ENCODE results near the gene PARD3B.

Gene PARD3B

GRCh38 chr2:205568620-205569019 is 1023.3 kb downstream of the PARD3B start:
- Histone ChIP-seq H3K36me3 (ENCODE audit: insufficient read depth, insufficient read length, low read length) (no peaks in the 10 kb centered on the region), H3K9ac (ENCODE audit: insufficient read length, low read depth) (no peak overlapping the region), H3K4me1 (ENCODE audit: insufficient read depth, insufficient read length) (no peaks in the 10 kb centered on the region), H3K4me3 (ENCODE audit: insufficient read length, low read depth) (no peak overlapping the region), H3K27me3 (ENCODE audit: insufficient read depth, insufficient read length) (no peaks in the 10 kb centered on the region), H3K9me3 (ENCODE audit: insufficient read depth, low read length) (no peaks in the 10 kb centered on the region)
- no peak for DNase-seq (ENCODE audit: low read depth, low spot score)
- TF ChIP-seq SUZ12 (IDR thresholded peaks at IDR 0.05; ENCODE audit: extremely low read depth, insufficient read depth, insufficient read length) (no peak), YY1 (IDR thresholded peaks at IDR 0.05; ENCODE audit: insufficient read depth, insufficient read length) (no peak), ZNF274 (IDR thresholded peaks at IDR 0.05; ENCODE audit: low read depth, low read length) (no peak)

DNA sequence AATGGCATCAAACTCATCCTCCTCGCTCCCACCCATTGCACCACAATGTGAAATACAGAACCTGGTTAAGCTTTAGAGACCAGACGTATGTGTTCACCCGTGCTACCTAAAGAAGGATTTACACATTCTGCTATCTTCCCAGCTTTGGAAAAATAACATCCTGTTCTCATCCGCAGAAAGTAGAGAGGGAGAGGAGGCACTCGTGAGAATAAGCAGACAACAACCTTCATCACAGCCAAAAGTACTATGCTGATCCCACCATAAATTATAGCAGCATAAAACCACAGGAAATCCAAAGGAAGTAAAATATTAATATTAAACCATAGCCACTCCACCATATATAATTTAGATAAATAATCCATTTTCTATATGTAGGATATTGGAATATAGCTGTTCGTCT is 1025.4 kb downstream of the PARD3B start:
- no peaks in the 10 kb centered on the region for H3K36me3 ChIP-seq (ENCODE audit: insufficient read depth, insufficient read length, low read length)
- H3K9me3 ChIP-seq (ENCODE audit: insufficient read depth, low read length), result no peaks in the 10 kb centered on the region
- no peaks in the 10 kb centered on the region for H3K4me1 ChIP-seq (ENCODE audit: insufficient read depth, insufficient read length)
- DNase-seq (ENCODE audit: low read depth, low spot score), result no peak
- no peak overlapping the region for H3K9ac ChIP-seq (ENCODE audit: insufficient read length, low read depth)
- no peak overlapping the region for H3K4me3 ChIP-seq (ENCODE audit: insufficient read length, low read depth)
- TF ChIP-seq SUZ12 (IDR thresholded peaks at IDR 0.05; ENCODE audit: extremely low read depth, insufficient read depth, insufficient read length) (no peak), ZNF274 (IDR thresholded peaks at IDR 0.05; ENCODE audit: low read depth, low read length) (no peak), YY1 (IDR thresholded peaks at IDR 0.05; ENCODE audit: insufficient read depth, insufficient read length) (no peak)
- no peaks in the 10 kb centered on the region for H3K27me3 ChIP-seq (ENCODE audit: insufficient read depth, insufficient read length)

GRCh38 chr2:205571360-205571959 is 1026.2 kb downstream of the PARD3B start:
- TF ChIP-seq YY1 (IDR thresholded peaks at IDR 0.05; ENCODE audit: insufficient read depth, insufficient read length), result no peak
- no peak for TF ChIP-seq ZNF274 (IDR thresholded peaks at IDR 0.05; ENCODE audit: low read depth, low read length)
- no peak for TF ChIP-seq SUZ12 (IDR thresholded peaks at IDR 0.05; ENCODE audit: extremely low read depth, insufficient read depth, insufficient read length)
- no peaks in the 10 kb centered on the region for H3K36me3 ChIP-seq (ENCODE audit: insufficient read depth, insufficient read length, low read length)
- H3K9ac ChIP-seq (ENCODE audit: insufficient read length, low read depth), result no peak overlapping the region
- H3K27me3 ChIP-seq (ENCODE audit: insufficient read depth, insufficient read length), result no peaks in the 10 kb centered on the region
- H3K9me3 ChIP-seq (ENCODE audit: insufficient read depth, low read length), result no peaks in the 10 kb centered on the region
- no peak for DNase-seq (ENCODE audit: low read depth, low spot score)
- no peaks in the 10 kb centered on the region for H3K4me1 ChIP-seq (ENCODE audit: insufficient read depth, insufficient read length)
- H3K4me3 ChIP-seq (ENCODE audit: insufficient read length, low read depth), result no peak overlapping the region

- no peaks in the 10 kb centered on the region for H3K4me1 ChIP-seq (ENCODE audit: insufficient read depth, insufficient read length)
- H3K9me3 ChIP-seq (ENCODE audit: insufficient read depth, low read length), result no peaks in the 10 kb centered on the region
- no peaks in the 10 kb centered on the region for H3K36me3 ChIP-seq (ENCODE audit: insufficient read depth, insufficient read length, low read length)
- no peak overlapping the region for H3K9ac ChIP-seq (ENCODE audit: insufficient read length, low read depth)
- TF ChIP-seq ZNF274 (IDR thresholded peaks at IDR 0.05; ENCODE audit: low read depth, low read length) (no peak), SUZ12 (IDR thresholded peaks at IDR 0.05; ENCODE audit: extremely low read depth, insufficient read depth, insufficient read length) (no peak), YY1 (IDR thresholded peaks at IDR 0.05; ENCODE audit: insufficient read depth, insufficient read length) (no peak)
- H3K27me3 ChIP-seq (ENCODE audit: insufficient read depth, insufficient read length), result no peaks in the 10 kb centered on the region
- H3K4me3 ChIP-seq (ENCODE audit: insufficient read length, low read depth), result no peak overlapping the region
- DNase-seq (ENCODE audit: low read depth, low spot score), result no peak
Measured at GRCh38 chr2:205574001-205574400, 1028.7 kb downstream of the PARD3B start.

GRCh38 chr2:205579335-205579734 is 1034.1 kb downstream of the PARD3B start:
- no peaks in the 10 kb centered on the region for H3K9me3 ChIP-seq (ENCODE audit: insufficient read depth, low read length)
- no peaks in the 10 kb centered on the region for H3K36me3 ChIP-seq (ENCODE audit: insufficient read depth, insufficient read length, low read length)
- DNase-seq (ENCODE audit: low read depth, low spot score), result no peak
- H3K4me1 ChIP-seq (ENCODE audit: insufficient read depth, insufficient read length), result no peaks in the 10 kb centered on the region
- TF ChIP-seq YY1 (IDR thresholded peaks at IDR 0.05; ENCODE audit: insufficient read depth, insufficient read length) (no peak), ZNF274 (IDR thresholded peaks at IDR 0.05; ENCODE audit: low read depth, low read length) (no peak), SUZ12 (IDR thresholded peaks at IDR 0.05; ENCODE audit: extremely low read depth, insufficient read depth, insufficient read length) (no peak)
- no peak overlapping the region for H3K4me3 ChIP-seq (ENCODE audit: insufficient read length, low read depth)
- H3K9ac ChIP-seq (ENCODE audit: insufficient read length, low read depth), result no peak overlapping the region
- H3K27me3 ChIP-seq (ENCODE audit: insufficient read depth, insufficient read length), result no peaks in the 10 kb centered on the region

- H3K9me3 ChIP-seq (ENCODE audit: insufficient read depth, low read length), result no peaks in the 10 kb centered on the region
- no peaks in the 10 kb centered on the region for H3K4me1 ChIP-seq (ENCODE audit: insufficient read depth, insufficient read length)
- H3K4me3 ChIP-seq (ENCODE audit: insufficient read length, low read depth), result no peak overlapping the region
- DNase-seq (ENCODE audit: low read depth, low spot score), result no peak
- H3K36me3 ChIP-seq (ENCODE audit: insufficient read depth, insufficient read length, low read length), result no peaks in the 10 kb centered on the region
- H3K9ac ChIP-seq (ENCODE audit: insufficient read length, low read depth), result no peak overlapping the region
- TF ChIP-seq ZNF274 (IDR thresholded peaks at IDR 0.05; ENCODE audit: low read depth, low read length) (no peak), SUZ12 (IDR thresholded peaks at IDR 0.05; ENCODE audit: extremely low read depth, insufficient read depth, insufficient read length) (no peak), YY1 (IDR thresholded peaks at IDR 0.05; ENCODE audit: insufficient read depth, insufficient read length) (no peak)
- no peaks in the 10 kb centered on the region for H3K27me3 ChIP-seq (ENCODE audit: insufficient read depth, insufficient read length)
Measured at GRCh38 chr2:205580212-205580987, 1035.1 kb downstream of the PARD3B start.

DNA sequence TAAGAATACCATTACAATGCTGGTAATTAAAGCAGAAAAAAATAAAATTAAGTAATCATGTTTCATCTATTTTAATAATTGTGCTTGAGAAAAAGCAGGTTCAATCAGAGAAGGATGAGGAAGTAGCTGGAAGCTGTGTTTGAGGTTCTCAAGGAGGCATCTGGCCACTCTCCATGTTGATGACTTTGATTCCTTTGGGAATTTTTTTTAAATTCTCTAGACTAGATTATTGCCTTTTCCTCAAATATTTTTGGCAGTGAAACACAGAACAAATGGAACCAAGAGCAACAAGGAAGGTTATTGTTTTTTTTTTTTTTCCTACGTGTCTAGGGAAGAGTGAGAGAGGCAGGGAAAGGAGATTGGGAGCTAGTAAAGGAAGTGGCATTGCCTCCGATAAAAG is 1037.1 kb downstream of the PARD3B start:
- TF ChIP-seq ZNF274 (IDR thresholded peaks at IDR 0.05; ENCODE audit: low read depth, low read length), result no peak
- TF ChIP-seq SUZ12 (IDR thresholded peaks at IDR 0.05; ENCODE audit: extremely low read depth, insufficient read depth, insufficient read length), result no peak
- no peak for TF ChIP-seq YY1 (IDR thresholded peaks at IDR 0.05; ENCODE audit: insufficient read depth, insufficient read length)
- H3K36me3 ChIP-seq (ENCODE audit: insufficient read depth, insufficient read length, low read length), result no peaks in the 10 kb centered on the region
- no peak for DNase-seq (ENCODE audit: low read depth, low spot score)
- no peaks in the 10 kb centered on the region for H3K27me3 ChIP-seq (ENCODE audit: insufficient read depth, insufficient read length)
- no peak overlapping the region for H3K4me3 ChIP-seq (ENCODE audit: insufficient read length, low read depth)
- no peak overlapping the region for H3K9ac ChIP-seq (ENCODE audit: insufficient read length, low read depth)
- H3K4me1 ChIP-seq (ENCODE audit: insufficient read depth, insufficient read length), result no peaks in the 10 kb centered on the region
- no peaks in the 10 kb centered on the region for H3K9me3 ChIP-seq (ENCODE audit: insufficient read depth, low read length)

Data from NT2/D1 (cell line).